Measurements from ENCODE around the gene VEZT. TPM values are rescaled to one million over a fixed set of nuclear protein-coding genes. Genes with fewer than 3 reads are reported as not detected.

VEZT gene
- total and polyA plus RNA-seq, 10 of the 15 experiments (the other 5 are each of a cell fraction or from before 2014, with no cell fraction given): 32.8 to 134 (median 66.2) TPM

DNA sequence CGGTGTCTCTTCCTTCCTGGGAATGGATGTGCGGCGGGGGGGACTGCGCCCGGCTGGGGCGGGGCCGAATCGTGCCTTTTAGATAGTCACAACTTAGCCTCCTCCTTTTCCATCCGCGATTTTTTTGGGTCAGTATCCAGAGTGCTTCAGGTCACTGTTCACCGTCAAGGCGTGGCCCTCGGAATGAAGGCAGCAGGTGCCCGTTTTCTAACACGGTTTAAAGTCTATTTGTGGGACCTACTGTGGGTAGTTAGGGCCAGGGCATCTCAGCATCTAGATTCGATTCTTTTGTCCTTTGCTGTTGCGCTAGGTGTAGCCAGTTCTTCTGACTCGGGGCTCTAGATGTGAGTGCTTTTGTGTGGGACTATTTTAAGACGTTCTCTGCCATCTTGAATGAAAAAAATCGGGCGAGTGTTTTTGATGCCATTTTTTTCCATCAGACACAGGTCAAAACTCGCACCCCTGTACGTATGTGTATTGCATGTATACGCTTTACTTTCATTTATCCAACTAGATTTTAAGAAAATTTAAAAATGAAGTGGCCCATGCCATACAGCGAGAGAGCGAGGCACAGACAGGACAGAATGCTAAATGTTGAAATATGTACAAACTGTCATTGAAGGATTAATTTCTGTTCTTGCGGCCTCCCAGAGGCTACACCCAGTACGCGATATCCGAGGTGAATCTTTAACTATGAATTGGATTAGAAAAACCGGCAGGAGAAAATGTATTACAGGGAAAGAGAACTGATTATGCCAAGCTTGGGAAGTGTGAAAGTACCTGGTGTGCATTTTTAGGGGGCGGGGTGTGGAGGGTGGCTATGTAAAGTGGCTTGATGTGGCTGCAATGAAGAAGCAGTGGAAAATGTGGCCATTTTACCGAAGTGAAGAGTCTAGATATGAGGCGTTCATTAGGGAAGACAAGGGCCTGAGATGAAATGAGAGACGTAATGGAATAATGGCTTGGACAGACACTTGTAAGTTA is 835 bp downstream of the VEZT start (continued):
- TF ChIP-seq, protein P1, sequence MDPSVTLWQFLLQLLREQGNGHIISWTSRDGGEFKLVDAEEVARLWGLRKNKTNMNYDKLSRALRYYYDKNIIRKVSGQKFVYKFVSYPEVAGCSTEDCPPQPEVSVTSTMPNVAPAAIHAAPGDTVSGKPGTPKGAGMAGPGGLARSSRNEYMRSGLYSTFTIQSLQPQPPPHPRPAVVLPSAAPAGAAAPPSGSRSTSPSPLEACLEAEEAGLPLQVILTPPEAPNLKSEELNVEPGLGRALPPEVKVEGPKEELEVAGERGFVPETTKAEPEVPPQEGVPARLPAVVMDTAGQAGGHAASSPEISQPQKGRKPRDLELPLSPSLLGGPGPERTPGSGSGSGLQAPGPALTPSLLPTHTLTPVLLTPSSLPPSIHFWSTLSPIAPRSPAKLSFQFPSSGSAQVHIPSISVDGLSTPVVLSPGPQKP (IDR thresholded peaks at IDR 0.05; ENCODE audit: low read depth, low read length): no peak
- TF ChIP-seq ZNF207 (IDR thresholded peaks at IDR 0.05; ENCODE audit: borderline replicate concordance) (no peak), NBN (IDR thresholded peaks at IDR 0.05) (peak; percentile 30; the same call in 1 of the 2 replicates), RUNX3 (IDR thresholded peaks at IDR 0.05; ENCODE audit: low read length) (peak; percentile 20; the same call in 1 of the 2 replicates), MEF2A (IDR thresholded peaks at IDR 0.05; ENCODE audit: insufficient read depth, low read depth, low read length) (peak; percentile 32; the same call in 1 of the 2 replicates), ESRRA (IDR thresholded peaks at IDR 0.05; ENCODE audit: low read length) (no peak), TBL1XR1 (IDR thresholded peaks at IDR 0.05; ENCODE audit: low read depth, low read length) (no peak), RELA (IDR thresholded peaks at IDR 0.05; ENCODE audit: borderline replicate concordance, partially characterized antibody) (no peak)
- TF ChIP-seq, protein P2, sequence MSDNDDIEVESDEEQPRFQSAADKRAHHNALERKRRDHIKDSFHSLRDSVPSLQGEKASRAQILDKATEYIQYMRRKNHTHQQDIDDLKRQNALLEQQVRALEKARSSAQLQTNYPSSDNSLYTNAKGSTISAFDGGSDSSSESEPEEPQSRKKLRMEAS (IDR thresholded peaks at IDR 0.05; ENCODE audit: low read depth, low read length): no peak
- TF ChIP-seq, protein P3, sequence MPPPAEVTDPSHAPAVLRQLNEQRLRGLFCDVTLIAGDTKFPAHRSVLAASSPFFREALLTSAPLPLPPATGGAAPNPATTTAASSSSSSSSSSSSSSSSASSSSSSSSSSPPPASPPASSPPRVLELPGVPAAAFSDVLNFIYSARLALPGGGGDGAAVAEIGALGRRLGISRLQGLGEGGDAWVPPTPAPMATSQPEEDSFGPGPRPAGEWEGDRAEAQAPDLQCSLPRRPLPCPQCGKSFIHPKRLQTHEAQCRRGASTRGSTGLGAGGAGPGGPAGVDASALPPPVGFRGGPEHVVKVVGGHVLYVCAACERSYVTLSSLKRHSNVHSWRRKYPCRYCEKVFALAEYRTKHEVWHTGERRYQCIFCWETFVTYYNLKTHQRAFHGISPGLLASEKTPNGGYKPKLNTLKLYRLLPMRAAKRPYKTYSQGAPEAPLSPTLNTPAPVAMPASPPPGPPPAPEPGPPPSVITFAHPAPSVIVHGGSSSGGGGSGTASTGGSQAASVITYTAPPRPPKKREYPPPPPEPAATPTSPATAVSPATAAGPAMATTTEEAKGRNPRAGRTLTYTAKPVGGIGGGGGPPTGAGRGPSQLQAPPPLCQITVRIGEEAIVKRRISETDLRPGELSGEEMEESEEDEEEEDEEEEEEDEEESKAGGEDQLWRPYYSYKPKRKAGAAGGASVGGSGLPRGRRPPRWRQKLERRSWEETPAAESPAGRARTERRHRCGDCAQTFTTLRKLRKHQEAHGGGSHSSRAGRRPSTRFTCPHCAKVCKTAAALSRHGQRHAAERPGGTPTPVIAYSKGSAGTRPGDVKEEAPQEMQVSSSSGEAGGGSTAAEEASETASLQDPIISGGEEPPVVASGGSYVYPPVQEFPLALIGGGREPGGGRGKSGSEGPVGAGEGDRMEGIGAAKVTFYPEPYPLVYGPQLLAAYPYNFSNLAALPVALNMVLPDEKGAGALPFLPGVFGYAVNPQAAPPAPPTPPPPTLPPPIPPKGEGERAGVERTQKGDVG (CRISPR knock-in tag; IDR thresholded peaks at IDR 0.05): no peak
